BLaER1 (cell line): ENCODE results near the gene NMRK2.
"Not testable (repeated sequence)": the region's sequence is repeated elsewhere in the genome, so short reads cannot be mapped to it uniquely, and the experiment has no call there.

Experiments used
- H3K27ac ChIP-seq: shearing (Covaris generic); formaldehyde crosslinking; 2 replicates; pipeline ENCODE4 v1.8.1; 2022
- H3K27me3 ChIP-seq: shearing (Covaris generic); formaldehyde crosslinking; 2 replicates; pipeline ENCODE4 v1.8.1; 2022
- H3K36me3 ChIP-seq: shearing (Covaris generic); formaldehyde crosslinking; 2 replicates; pipeline ENCODE4 v1.8.1; 2022
- H3K4me1 ChIP-seq: shearing (Covaris generic); formaldehyde crosslinking; 2 replicates; pipeline ENCODE4 v1.8.1; 2022
- H3K4me2 ChIP-seq: shearing (Covaris generic); formaldehyde crosslinking; 2 replicates; pipeline ENCODE4 v1.8.1; 2022
- H3K4me3 ChIP-seq: shearing (Covaris generic); formaldehyde crosslinking; 2 replicates; pipeline ENCODE4 v1.8.1; 2022
- H3K9ac ChIP-seq: shearing (Covaris generic); formaldehyde crosslinking; 2 replicates; pipeline ENCODE4 v1.8.1; 2022
- H3K9me3 ChIP-seq: shearing (Covaris generic); formaldehyde crosslinking; 2 replicates; pipeline ENCODE4 v1.8.1; 2022
- H4K20me1 ChIP-seq: shearing (Covaris generic); formaldehyde crosslinking; 2 replicates; pipeline ENCODE4 v1.8.1; 2022
- Cebpa-rat ChIP-seq: shearing (Covaris generic); IDR thresholded peaks from 2 replicates; pipeline ENCODE4 v1.8.1; 2022

NMRK2 gene

DNA sequence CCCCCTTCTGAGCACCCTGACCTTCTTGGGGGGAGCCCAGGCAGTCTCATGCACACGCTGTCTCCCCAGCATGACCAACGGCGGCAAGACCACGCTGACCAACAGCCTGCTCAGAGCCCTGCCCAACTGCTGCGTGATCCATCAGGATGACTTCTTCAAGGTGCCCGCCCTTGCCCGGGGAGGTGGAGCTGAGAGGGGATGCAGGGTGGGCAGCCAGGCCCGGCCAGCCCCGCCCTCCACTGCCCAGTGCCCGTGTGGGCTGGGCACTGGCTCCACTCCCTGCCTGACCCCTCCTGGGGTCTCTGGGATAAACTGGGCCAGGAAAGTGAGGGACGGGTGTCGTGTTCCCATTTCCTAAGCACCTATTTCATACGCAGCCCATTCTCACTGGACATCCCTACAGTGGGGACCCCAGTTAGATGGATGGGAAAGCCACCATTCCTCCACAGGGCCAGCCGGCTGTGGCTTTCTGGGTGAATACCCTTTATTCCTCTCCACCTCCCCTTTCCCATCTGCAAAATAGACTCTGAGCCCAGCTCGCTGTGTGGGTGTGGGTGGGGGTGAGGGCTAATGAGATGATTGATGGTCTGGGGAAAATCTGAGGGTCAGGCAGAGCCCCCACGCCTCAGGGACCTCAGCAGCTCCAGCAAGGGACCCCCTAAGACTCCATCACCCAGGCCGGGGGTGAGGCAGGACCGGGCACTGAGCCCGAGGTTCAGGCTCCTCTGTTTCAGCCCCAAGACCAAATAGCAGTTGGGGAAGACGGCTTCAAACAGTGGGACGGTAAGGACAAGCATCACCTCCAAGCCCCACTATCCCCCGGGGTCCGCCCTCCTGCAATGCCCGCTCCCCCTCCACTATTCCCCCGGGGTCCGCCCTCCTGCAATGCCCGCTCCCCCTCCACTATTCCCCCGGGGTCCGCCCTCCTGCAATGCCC is 3.9 kb downstream of the NMRK2 start:
- H3K4me3 ChIP-seq, result no peak overlapping the region
- H3K9ac ChIP-seq, result no peak overlapping the region
- TF ChIP-seq Cebpa-rat, result no peak
- no peak overlapping the region for H3K27ac ChIP-seq
- H3K27me3 ChIP-seq, result peaks cover 51% of the 10 kb centered on the region
- 0 out of 2 replicates have a peak, but pooled peaks cover 5% of the 10 kb centered on the region for H4K20me1 ChIP-seq
- no peaks in the 10 kb centered on the region for H3K9me3 ChIP-seq
- H3K4me2 ChIP-seq, result no peak overlapping the region
- H3K36me3 ChIP-seq, result no peaks in the 10 kb centered on the region
- H3K4me1 ChIP-seq, result peaks cover 13% of the 10 kb centered on the region

DNA sequence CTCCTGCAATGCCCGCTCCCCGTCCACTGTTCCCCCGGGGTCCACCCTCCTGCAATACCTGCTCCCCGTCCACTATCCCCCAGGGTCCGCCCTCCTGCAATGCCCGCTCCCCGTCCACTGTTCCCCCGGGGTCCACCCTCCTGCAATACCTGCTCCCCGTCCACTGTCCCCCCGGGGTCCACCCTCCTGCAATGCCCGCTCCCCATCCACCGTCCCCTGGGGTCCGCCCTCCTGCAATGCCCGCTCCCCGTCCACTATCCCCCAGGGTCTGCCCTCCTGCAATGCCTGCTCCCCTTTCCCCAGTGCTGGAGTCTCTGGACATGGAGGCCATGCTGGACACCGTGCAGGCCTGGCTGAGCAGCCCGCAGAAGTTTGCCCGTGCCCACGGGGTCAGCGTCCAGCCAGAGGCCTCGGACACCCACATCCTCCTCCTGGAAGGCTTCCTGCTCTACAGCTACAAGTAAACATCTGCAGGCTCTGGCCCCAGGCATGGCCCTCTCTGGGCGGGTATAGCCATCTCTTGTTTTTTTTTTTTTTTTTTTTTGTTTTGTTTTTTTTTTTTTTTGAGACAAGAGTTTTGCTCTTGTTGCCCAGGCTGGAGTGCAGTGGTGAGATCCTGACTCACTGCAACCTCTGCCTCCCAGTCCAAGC is 5.6 kb downstream of the NMRK2 start:
- not testable (repeated sequence) for H4K20me1 ChIP-seq, H3K27ac ChIP-seq, H3K36me3 ChIP-seq, H3K4me3 ChIP-seq, H3K4me2 ChIP-seq, H3K9me3 ChIP-seq, H3K9ac ChIP-seq
- Histone ChIP-seq H3K4me1 (peaks cover 11% of the 10 kb centered on the region), H3K27me3 (peaks cover 34% of the 10 kb centered on the region)

DNA sequence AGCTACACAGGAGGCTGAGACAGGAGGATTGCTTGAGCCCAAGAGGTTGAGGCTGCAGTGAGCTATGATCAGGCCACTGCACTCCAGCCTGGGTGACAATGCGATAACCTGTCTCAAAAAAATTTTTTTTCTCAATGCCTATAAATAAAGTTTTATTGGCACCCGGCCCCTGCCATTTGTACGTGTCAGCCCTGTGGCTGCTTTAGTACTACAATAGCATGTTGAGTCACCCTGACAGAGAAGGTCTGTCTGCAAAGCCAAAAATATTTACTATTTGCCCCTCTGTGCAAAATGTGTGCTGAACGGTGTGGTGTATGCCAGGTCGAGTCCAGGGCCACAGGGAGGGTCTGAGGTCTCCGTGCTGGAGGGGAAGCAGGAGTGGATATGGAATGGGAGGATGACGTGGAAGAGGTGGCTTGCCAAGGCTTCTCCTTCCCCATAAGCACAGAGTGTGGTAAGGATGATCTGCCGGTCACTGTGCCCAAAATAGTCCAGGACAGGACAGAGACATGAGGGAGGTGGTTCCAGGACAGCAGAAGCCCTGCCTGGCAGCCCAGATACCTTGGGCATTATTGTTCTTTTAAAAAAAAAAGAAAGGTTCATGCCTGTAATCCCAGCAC is 10.0 kb downstream of the NMRK2 start:
- TF ChIP-seq Cebpa-rat, result no peak
- Histone ChIP-seq H3K4me3 (no peak overlapping the region), H3K9ac (no peak overlapping the region), H3K36me3 (no peaks in the 10 kb centered on the region), H3K27ac (no peak overlapping the region), H4K20me1 (no peaks in the 10 kb centered on the region), H3K27me3 (no peaks in the 10 kb centered on the region), H3K4me2 (no peak overlapping the region), H3K9me3 (no peaks in the 10 kb centered on the region), H3K4me1 (peaks cover 13% of the 10 kb centered on the region)

DNA sequence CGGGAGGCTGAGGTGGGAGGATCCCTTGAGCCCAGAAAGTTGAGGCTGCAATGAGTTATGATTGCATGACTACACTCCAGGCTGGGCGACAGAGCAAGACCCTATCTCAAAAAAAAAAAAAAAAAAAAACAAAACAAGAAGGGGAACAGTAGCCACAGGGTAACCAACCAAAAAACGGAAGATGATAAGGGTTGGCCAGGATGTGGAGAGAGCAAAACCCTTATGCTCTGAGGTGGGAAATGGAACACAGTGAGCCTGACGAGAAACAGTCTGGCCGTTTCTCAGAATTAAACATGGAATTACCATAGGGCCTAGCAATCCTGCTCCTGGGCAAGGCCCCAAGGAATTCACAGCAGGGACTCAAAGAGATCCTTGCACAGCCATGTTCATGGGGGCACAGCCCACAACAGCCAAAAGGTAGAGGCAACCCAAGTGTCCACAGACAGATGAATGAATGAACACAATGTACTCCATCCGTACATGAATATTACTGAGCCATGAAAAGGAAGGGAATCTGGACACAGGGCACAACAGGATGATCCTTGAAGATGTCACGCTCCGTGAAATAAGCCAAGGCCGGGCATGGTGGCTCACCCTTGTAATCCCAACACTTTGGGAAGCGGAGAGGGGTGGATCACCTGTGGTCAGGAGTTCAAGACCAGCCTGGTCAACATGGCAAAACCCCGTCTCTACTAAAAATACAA is 11.3 kb downstream of the NMRK2 start:
- Histone ChIP-seq H3K9ac (no peak overlapping the region), H3K27ac (no peak overlapping the region), H3K4me2 (peak overlapping the region; percentile 40)

DNA sequence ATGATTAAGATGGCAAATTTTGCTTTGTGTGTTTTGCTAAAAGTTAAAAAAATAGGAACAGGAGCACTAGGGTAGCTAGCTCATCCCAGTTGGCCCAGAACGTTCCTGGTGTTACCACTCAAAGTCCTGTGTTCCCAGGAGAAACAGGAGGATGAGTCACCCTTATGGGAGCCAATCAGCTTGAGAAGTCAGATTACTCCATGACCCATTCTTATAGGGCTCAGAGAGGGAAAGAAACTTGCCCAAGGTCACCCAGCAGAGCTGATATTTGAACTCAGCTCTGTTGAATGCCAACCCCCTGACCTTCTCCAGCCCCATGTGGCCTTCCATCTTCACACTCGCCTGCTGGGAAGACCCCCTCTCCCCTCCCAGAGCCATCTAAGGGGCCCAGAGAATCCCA is 13.0 kb downstream of the NMRK2 start:
- Histone ChIP-seq H3K27ac (no peak overlapping the region), H3K9ac (no peak overlapping the region), H3K4me1 (peaks cover 28% of the 10 kb centered on the region), H4K20me1 (no peaks in the 10 kb centered on the region), H3K4me2 (no peak overlapping the region), H3K27me3 (no peaks in the 10 kb centered on the region), H3K4me3 (no peak overlapping the region), H3K9me3 (no peaks in the 10 kb centered on the region), H3K36me3 (no peaks in the 10 kb centered on the region)
- no peak for TF ChIP-seq Cebpa-rat

More for the DNA sequence above, 11.3 kb downstream of the NMRK2 start:
- no peaks in the 10 kb centered on the region for H3K27me3 ChIP-seq
- no peaks in the 10 kb centered on the region for H4K20me1 ChIP-seq
- H3K4me1 ChIP-seq, result peaks cover 13% of the 10 kb centered on the region
- no peak overlapping the region for H3K4me3 ChIP-seq
- TF ChIP-seq Cebpa-rat, result no peak
- H3K36me3 ChIP-seq, result no peaks in the 10 kb centered on the region
- H3K9me3 ChIP-seq, result no peaks in the 10 kb centered on the region

DNA sequence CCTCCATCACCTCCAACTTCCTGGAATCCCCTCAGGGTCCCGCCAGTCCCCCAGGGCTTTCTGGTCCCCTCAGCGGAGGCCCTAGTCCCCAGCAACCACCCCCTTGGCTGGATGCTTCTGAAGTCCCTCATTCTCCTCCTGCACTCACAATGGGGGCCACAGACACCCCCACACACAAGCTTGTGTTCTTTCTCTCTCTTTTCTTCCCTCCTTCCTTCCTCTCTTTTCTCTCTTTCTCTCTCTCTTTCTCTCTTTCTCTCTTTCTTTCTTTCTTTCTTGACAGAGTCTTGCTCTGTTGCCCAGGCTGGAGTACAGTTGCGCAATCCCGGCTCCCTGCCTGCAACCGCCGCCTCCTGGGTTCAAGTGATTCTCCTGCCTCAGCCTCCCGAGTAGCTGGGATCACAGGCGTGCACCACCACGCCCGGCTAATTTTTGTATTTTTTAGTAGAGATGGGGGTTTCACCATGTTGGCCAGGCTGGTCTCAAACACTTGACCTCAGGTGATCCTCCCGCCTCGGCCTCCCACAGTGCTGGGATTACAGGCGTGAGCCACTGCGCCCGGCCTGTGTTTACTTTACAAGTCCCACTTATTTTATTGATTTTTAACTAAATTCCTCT is 14.6 kb downstream of the NMRK2 start:
- H3K4me2 ChIP-seq, H3K4me3 ChIP-seq, H3K27me3 ChIP-seq, H3K36me3 ChIP-seq, H3K27ac ChIP-seq, H3K9ac ChIP-seq, H3K9me3 ChIP-seq, H4K20me1 ChIP-seq: not testable (repeated sequence)
- peaks cover 42% of the 10 kb centered on the region for H3K4me1 ChIP-seq
- peak; percentile 86 for TF ChIP-seq Cebpa-rat

DNA sequence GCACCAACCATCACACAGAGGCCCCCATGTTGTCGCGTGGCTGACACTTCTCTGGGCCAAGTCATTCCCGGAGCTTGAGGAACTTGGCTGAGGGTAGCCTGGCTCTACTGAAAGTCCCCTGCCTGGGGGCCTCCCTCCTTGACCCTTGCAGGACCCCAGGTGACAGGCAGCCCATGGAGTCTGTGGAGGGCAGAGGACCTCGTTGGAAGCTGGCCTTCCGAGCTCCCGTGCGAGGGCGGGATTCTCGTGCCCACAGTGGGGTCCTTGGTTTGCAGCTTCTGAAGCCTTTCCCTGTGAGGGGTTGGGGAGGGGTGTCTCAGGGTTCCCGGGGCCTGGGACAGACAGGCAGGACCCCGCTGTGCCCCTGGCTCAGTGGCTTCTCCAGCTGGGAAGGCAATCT is 16.4 kb downstream of the NMRK2 start:
- no peak overlapping the region for H3K4me2 ChIP-seq
- H3K9ac ChIP-seq, result no peak overlapping the region
- no peaks in the 10 kb centered on the region for H4K20me1 ChIP-seq
- H3K27ac ChIP-seq, result no peak overlapping the region
- H3K27me3 ChIP-seq, result no peaks in the 10 kb centered on the region
- H3K4me3 ChIP-seq, result no peak overlapping the region
- TF ChIP-seq Cebpa-rat, result no peak
- no peaks in the 10 kb centered on the region; the same call in 1 of the 2 replicates for H3K36me3 ChIP-seq
- H3K9me3 ChIP-seq, result no peaks in the 10 kb centered on the region
- peaks cover 41% of the 10 kb centered on the region for H3K4me1 ChIP-seq

DNA sequence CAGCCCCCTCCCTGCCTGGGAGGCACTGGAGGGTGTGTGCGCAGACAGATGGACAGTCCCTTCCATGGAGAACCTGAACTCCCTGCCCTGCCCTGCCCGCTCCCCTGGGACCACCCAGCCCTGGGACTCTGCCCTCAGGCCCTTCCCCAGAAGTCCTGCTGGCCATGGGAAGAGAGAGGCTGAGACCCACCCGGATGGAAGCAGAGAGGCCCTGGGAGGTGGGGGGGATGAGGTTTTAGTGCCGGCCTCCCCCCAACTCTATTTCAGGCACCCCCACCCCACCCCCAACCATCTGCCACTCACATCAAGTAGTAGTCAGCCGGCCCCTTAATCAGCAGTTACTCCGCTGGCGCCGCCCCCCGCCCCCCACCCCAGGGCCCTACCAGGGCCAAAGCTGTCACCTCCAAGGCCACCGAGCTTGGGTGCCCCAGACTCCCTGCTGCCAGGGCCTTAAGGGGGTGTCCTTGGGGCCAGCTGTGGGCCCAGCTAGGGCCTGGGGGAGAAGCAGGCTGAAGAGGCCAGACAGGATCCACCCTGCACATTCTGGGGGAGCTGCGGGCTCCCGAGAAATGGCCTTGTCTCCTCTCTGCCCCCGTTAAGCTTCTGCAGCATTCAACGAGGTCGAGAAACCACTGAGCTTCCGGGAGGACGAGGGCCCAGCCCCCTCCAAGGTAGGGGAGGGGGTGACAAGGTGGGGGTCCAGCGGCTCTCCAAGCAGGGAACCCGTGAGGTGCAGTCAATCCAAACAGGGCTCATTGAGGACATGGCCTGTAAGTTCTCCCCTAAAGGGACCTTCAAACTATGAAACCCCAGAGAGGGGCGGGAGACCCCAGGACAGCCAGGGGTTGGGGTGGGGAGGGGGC is 17.4 kb downstream of the NMRK2 start:
- Histone ChIP-seq H3K27me3 (no peaks in the 10 kb centered on the region), H4K20me1 (no peaks in the 10 kb centered on the region), H3K9me3 (no peaks in the 10 kb centered on the region), H3K27ac (peak overlapping the region; percentile 72), H3K36me3 (peaks cover 6% of the 10 kb centered on the region; the same call in 1 of the 2 replicates), H3K4me2 (peak overlapping the region; percentile 89), H3K4me1 (peaks cover 38% of the 10 kb centered on the region), H3K4me3 (peak overlapping the region; percentile 61), H3K9ac (peak overlapping the region; percentile 73)
- no peak for TF ChIP-seq Cebpa-rat
